GM23248 (cell line): Measurements from ENCODE around the gene MXRA5.

Experiments
- EZH2 ChIP-seq: fragments of 200-600 bp; sonication (generic); IDR thresholded peaks from 2 replicates; pipeline ENCODE4 v1.6.1; 2018; ENCODE audit warnings: antibody characterized with exemption, mild to moderate bottlenecking; ENCODE audit not compliant: insufficient read depth, poor library complexity, severe bottlenecking
- EZH2phosphoT487 ChIP-seq: fragments of 200-600 bp; sonication (generic); IDR thresholded peaks from 2 replicates; pipeline ENCODE4 v1.6.1; 2018; ENCODE audit warnings: antibody characterized with exemption, moderate library complexity, mild to moderate bottlenecking, low read depth; ENCODE audit not compliant: insufficient read depth

GRCh38 chrX:3295731-3296130 is 50.7 kb downstream of the MXRA5 start:
- no peak for TF ChIP-seq EZH2
- TF ChIP-seq EZH2phosphoT487: no peak
